Pancreas (tissue), 10 donors: ENCODE measurements around the gene PPM1L. TPM values are rescaled to one million over a fixed set of nuclear protein-coding genes. Genes with fewer than 3 reads are reported as not detected.

Experiments
- ATAC-seq, 4 donors: fragments of 200-7000 bp; cut with Tn5 transposase; one replicate each; pipeline versions ENCODE4 v1.8.0 to v1.9.1; 2020; ENCODE audit warnings: mild to moderate bottlenecking in 4 of 4, moderate library complexity in 4 of 4
- DNase-seq, 6 donors: peaks; one replicate each; pipeline ENCODE4 v3.0.0-alpha.2; 2020
- FAIRE-seq: peaks from 2 replicates; lab custom pipeline; 2012; peaks lifted over from hg19 to GRCh38; lab: Jason Lieb, UNC
- H3K27ac ChIP-seq, 4 donors: fragments of 200-600 bp; sonication (generic); 1 replicate in 3 of 4; 2 replicates in 1 of 4; pipeline versions ENCODE4 v1.5.0 to v1.8.0; 2020
- H3K27me3 ChIP-seq, 4 donors: fragments of 200-600 bp; one replicate each; pipeline ENCODE4 v1.8.0; 2021
- H3K36me3 ChIP-seq, 3 donors: fragments of 200-600 bp; sonication (generic) in 1 of 3; one replicate each; pipeline versions ENCODE4 v1.5.0 to v1.8.0; 2020 to 2021
- H3K4me1 ChIP-seq, 3 donors: fragments of 200-600 bp; one replicate each; pipeline ENCODE4 v1.8.0; 2021
- H3K4me3 ChIP-seq, 4 donors: fragments of 200-600 bp; sonication (generic) in 2 of 4; one replicate each; pipeline versions ENCODE4 v1.5.0 to v1.8.0; 2020 to 2021
- H3K9me3 ChIP-seq, 4 donors: fragments of 200-600 bp; one replicate each; pipeline ENCODE4 v1.8.0; 2021
- CTCF ChIP-seq, 4 donors: fragments of 200-600 bp; sonication (generic) in 3 of 4; IDR thresholded peaks; one replicate each; pipeline versions ENCODE4 v1.5.0 to v1.8.0; 2021; ENCODE audit warnings: antibody characterized with exemption in 4 of 4
- WGBS, 2 donors: extraction: QIAGEN DNeasy Blood & Tissue Kit; methylation state at CpG; one replicate each; pipeline ENCODE4 v1.1.7; 2013; 5-methylcytosine and 5-hydroxymethylcytosine counted together
- intact Hi-C, 3 donors: fragments of 100-400 bp; cut with DNase I; formaldehyde crosslinking; loops; one replicate each; pipeline versions ENCODE4 v1.11.1 to v1.14.2; 2022
- polyA plus RNA-seq, 2 donors: library from polyadenylated mRNA; stranded (reverse); fragments of 200-250 nt; gene quantifications; one replicate each; pipeline ENCODE4 v1.2.3, GENCODE V29; 2013
- total RNA-seq, 6 donors: library from RNA; stranded (reverse); fragmentation: NEBNext Ultra II Directional in 4 of 6; extraction: Animal tissue kit (Norgen Biotek cat#: 25700) in 4 of 6; gene quantifications; one replicate each; pipeline versions ENCODE4 v1.2.1 to v1.2.4, GENCODE V29; 2021 to 2023
- donor health status: healthy with polysubstance abuse.
- donor health status: DM: no; HTN: no; CAD: no; lungs with moderate emphysema.
- donor health status: DM: no; HTN: no; CAD: no.
- donor health status: control.
- donor health status: control.
- donor health status: Bipolar disorder and iron deficiency.
- donor health status: DM: yes; HTN: yes; CAD: no.
- donor health status: DM: no; HTN: no; CAD: no.
- donor health status: DM: no; HTN: no; CAD: no.
- donor health status: DM: yes; HTN: yes; CAD: no.

The PPM1L gene
- total and polyA plus RNA-seq, 8 donors: 2.3 to 12.3 (median 6.4) TPM

GRCh38 chr3:160815280-160815679, 59.2 kb downstream of the PPM1L start:
- Histone ChIP-seq H3K36me3 (no peaks in the 10 kb centered on the region), H3K4me3 (no peak overlapping the region), H3K27me3 (no peaks in the 10 kb centered on the region), H3K27ac (no peak overlapping the region), H3K4me1 (no peaks in the 10 kb centered on the region), H3K9me3 (no peaks in the 10 kb centered on the region)
- no peak for ATAC-seq
- 100% methylated on average over 1 of the region's 1 CpG for WGBS, 2 donors
- FAIRE-seq: no peak
- intact Hi-C loops: no loop called here
- no peak for DNase-seq
- TF ChIP-seq CTCF (IDR thresholded peaks at IDR 0.05): no peak

- no peaks in the 10 kb centered on the region for H3K9me3 ChIP-seq
- 84 to 89% methylated on average over 1 of the region's 1 CpG for WGBS, 2 donors
- FAIRE-seq (no peak), DNase-seq (no peak), ATAC-seq (no peak)
- intact Hi-C loops: no loop called here
- TF ChIP-seq CTCF (IDR thresholded peaks at IDR 0.05): no peak
- H3K27me3 ChIP-seq: no peaks in the 10 kb centered on the region
- no peak overlapping the region for H3K4me3 ChIP-seq
- no peaks in the 10 kb centered on the region for H3K4me1 ChIP-seq
- no peak overlapping the region for H3K27ac ChIP-seq
- H3K36me3 ChIP-seq: no peaks in the 10 kb centered on the region
These were observed 64.0 kb downstream of the PPM1L start for GRCh38 chr3:160820022-160820421.

- Histone ChIP-seq H3K4me3 (no peak overlapping the region), H3K9me3 (no peaks in the 10 kb centered on the region), H3K27me3 (no peaks in the 10 kb centered on the region), H3K36me3 (no peaks in the 10 kb centered on the region), H3K27ac (no peak overlapping the region), H3K4me1 (no peaks in the 10 kb centered on the region)
- WGBS, 2 donors: 97 to 100% methylated on average over 1 of the region's 1 CpG
- FAIRE-seq: no peak
- intact Hi-C loops: no loop called here
- ATAC-seq: no peak
- TF ChIP-seq CTCF (IDR thresholded peaks at IDR 0.05): no peak
- DNase-seq: no peak
These were observed 64.4 kb downstream of the PPM1L start for GRCh38 chr3:160820430-160820829.

- ATAC-seq (no peak), FAIRE-seq (no peak), DNase-seq (no peak)
- Histone ChIP-seq H3K27me3 (no peaks in the 10 kb centered on the region), H3K9me3 (no peaks in the 10 kb centered on the region), H3K36me3 (no peaks in the 10 kb centered on the region), H3K4me3 (no peak overlapping the region), H3K27ac (no peak overlapping the region), H3K4me1 (no peaks in the 10 kb centered on the region)
- TF ChIP-seq CTCF (IDR thresholded peaks at IDR 0.05): no peak
- intact Hi-C loops: no loop called here
These were observed 66.9 kb downstream of the PPM1L start for GRCh38 chr3:160822936-160823335.

GRCh38 chr3:160825311-160825800, 69.3 kb downstream of the PPM1L start:
- WGBS, 2 donors: 41 to 43% methylated on average over 3 of the region's 3 CpGs
- Histone ChIP-seq H3K4me3 (no peak overlapping the region), H3K27me3 (no peaks in the 10 kb centered on the region), H3K9me3 (no peaks in the 10 kb centered on the region), H3K36me3 (no peaks in the 10 kb centered on the region), H3K4me1 (no peaks in the 10 kb centered on the region), H3K27ac (no peak overlapping the region)
- ATAC-seq (no peak), DNase-seq (no peak), FAIRE-seq (no peak)
- intact Hi-C loops: no loop called here
- TF ChIP-seq CTCF (IDR thresholded peaks at IDR 0.05): no peak
